HEK293 (cell line): ENCODE measurements around the gene C3orf49.

Source experiments
- CTCF ChIA-PET: fragments of 350-600 bp; formaldehyde crosslinking; extraction: SDS; loops from one replicate; lab custom pipeline; 2021; ENCODE audit warnings: antibody characterized with exemption; lab: Yijun Ruan, JAX
- POLR2A ChIA-PET: fragments of 300-600 bp; formaldehyde crosslinking; extraction: SDS; loops from one replicate; lab custom pipeline; 2020; ENCODE audit warnings: antibody characterized with exemption, inconsistent platforms; lab: Yijun Ruan, JAX
- H3K27ac ChIP-seq: fragments of 200-500 bp; sonication (Bioruptor generic); 2 replicates; pipeline ENCODE4 v1.5.1; 2014; ENCODE audit warnings: low read depth, low read length, control low read depth, inconsistent platforms; ENCODE audit errors: extremely low read depth
- H3K36me3 ChIP-seq, 2 experiments: fragments of 200-500 bp in 1 of 2; sonication (Bioruptor generic) in 1 of 2; 1 replicate in 1 of 2; 2 replicates in 1 of 2; pipeline ENCODE4 v1.5.1; 2014 to 2017; ENCODE audit warnings: inconsistent platforms in 2 of 2, low read length in 2 of 2; ENCODE audit not compliant: control insufficient read depth in 2 of 2, insufficient read depth in 1 of 2
- H3K4me1 ChIP-seq: fragments of 200-500 bp; sonication (Bioruptor generic); 2 replicates; pipeline ENCODE4 v1.5.1; 2014; ENCODE audit warnings: mild to moderate bottlenecking, low read length, inconsistent platforms; ENCODE audit not compliant: control insufficient read depth, insufficient read depth
- H3K4me3 ChIP-seq: 2 replicates; pipeline ENCODE4 v1.5.1; 2011; ENCODE audit warnings: low read depth, mild to moderate bottlenecking, control low read depth, low read length, moderate library complexity
- H3K9me3 ChIP-seq: fragments of 200-500 bp; sonication (Bioruptor generic); 2 replicates; pipeline ENCODE4 v1.5.1; 2014; ENCODE audit warnings: low read depth, low read length, inconsistent platforms; ENCODE audit not compliant: control insufficient read depth, insufficient read depth
- BCL11B ChIP-seq: fragments of 450-650 bp; formaldehyde crosslinking; IDR thresholded peaks from 2 replicates; pipeline ENCODE4 v1.5.1; 2016; ENCODE audit warnings: low read depth, missing biosample characterization, missing genetic modification characterization
- HOXA7 ChIP-seq: sonication (generic); formaldehyde crosslinking; IDR thresholded peaks from 2 replicates; pipeline ENCODE4 v1.8.1; 2022; ENCODE audit warnings: missing genetic modification reagents, borderline replicate concordance
- KLF17 ChIP-seq: fragments of 450-650 bp; formaldehyde crosslinking; IDR thresholded peaks from 2 replicates; pipeline ENCODE4 v1.5.1; 2016; ENCODE audit warnings: missing biosample characterization, missing genetic modification characterization
- SALL2 ChIP-seq: fragments of 450-650 bp; formaldehyde crosslinking; IDR thresholded peaks from 2 replicates; pipeline ENCODE4 v1.5.0; 2017; ENCODE audit warnings: missing biosample characterization, mild to moderate bottlenecking, missing genetic modification characterization, borderline replicate concordance
- ZBTB11 ChIP-seq: fragments of 450-650 bp; formaldehyde crosslinking; conservative IDR thresholded peaks from 2 replicates; pipeline ENCODE4 v1.5.1; 2016; ENCODE audit warnings: low read depth, missing biosample characterization, missing genetic modification characterization
- ZBTB17 ChIP-seq: fragments of 450-650 bp; formaldehyde crosslinking; IDR thresholded peaks from 2 replicates; pipeline ENCODE4 v1.5.1; 2016; ENCODE audit warnings: missing biosample characterization, missing genetic modification characterization
- ZNF18 ChIP-seq: fragments of 450-650 bp; formaldehyde crosslinking; IDR thresholded peaks from 2 replicates; pipeline ENCODE4 v1.5.1; 2016; ENCODE audit warnings: missing biosample characterization, missing genetic modification characterization
- ZNF335 ChIP-seq: fragments of 450-650 bp; formaldehyde crosslinking; conservative IDR thresholded peaks from 2 replicates; pipeline ENCODE4 v1.5.1; 2016; ENCODE audit warnings: missing biosample characterization, missing genetic modification characterization
- ZNF398 ChIP-seq: fragments of 450-650 bp; formaldehyde crosslinking; IDR thresholded peaks from 2 replicates; pipeline ENCODE4 v1.5.1; 2017; ENCODE audit warnings: missing biosample characterization, missing genetic modification characterization
- ZNF530 ChIP-seq: fragments of 450-650 bp; formaldehyde crosslinking; IDR thresholded peaks from 2 replicates; pipeline ENCODE4 v1.5.1; 2016; ENCODE audit warnings: low read depth, missing biosample characterization, missing genetic modification characterization
- ZNF621 ChIP-seq: fragments of 450-650 bp; formaldehyde crosslinking; IDR thresholded peaks from 2 replicates; pipeline ENCODE4 v1.5.1; 2017; ENCODE audit warnings: missing biosample characterization, missing genetic modification characterization
- TF ChIP-seq, protein P1 (sequence below): fragments of 450-650 bp; formaldehyde crosslinking; IDR thresholded peaks from 2 replicates; pipeline ENCODE4 v1.5.1; 2017; ENCODE audit warnings: missing biosample characterization, missing genetic modification characterization

C3orf49 gene

GRCh38 chr3:63877737-63878393, 58.8 kb downstream of the C3orf49 start (continued):
- TF ChIP-seq ZNF18 (no peak), ZBTB11 (tag by site-specific recombination) (no peak), ZNF621 (no peak), BCL11B (no peak), HOXA7 (CRISPR knock-in tag) (no peak), ZNF398 (tag by site-specific recombination) (no peak), ZNF530 (tag by site-specific recombination) (no peak), ZNF335 (tag by site-specific recombination) (no peak), KLF17 (no peak)

DNA sequence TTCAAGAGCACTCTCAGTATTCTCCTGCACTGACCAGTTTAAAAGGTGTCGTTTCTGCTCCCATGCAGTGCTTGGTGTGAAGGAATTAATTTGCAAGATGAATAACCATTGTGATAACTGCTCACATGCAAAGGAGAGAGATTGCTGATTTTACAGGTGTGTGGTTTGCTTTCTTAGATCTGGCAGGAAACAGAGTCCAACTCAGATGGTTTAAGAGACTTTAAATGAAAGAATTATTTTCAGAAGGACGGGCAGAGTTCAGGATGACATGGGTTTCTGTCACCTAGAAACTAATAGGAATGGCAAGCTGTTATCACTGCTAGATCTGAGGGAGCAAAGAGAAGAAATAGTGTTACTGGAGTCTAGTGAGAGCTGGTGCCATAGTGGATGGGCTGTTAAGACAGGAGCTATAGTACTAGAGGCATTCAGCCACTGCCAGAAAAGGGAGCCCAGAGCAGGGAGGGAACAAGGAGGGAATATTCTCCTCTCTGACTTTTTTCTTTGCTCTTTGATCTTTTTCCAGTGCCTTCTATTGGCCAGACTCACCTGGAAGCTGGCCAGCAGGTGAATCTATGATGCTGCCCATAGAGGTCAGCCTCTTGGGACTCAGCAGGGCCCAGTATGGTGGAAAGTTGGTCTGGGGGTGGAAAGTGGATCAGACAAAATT, 59.4 kb downstream of the C3orf49 start:
- peaks cover 5% of the 10 kb centered on the region for H3K4me1 ChIP-seq
- no peaks in the 10 kb centered on the region for H3K36me3 ChIP-seq
- ChIA-PET POLR2A (no interaction called here), CTCF (interaction anchor here (0.6 kb wide), 1 partner anchor 90 kb away, joined by 3 read pairs; no protein-coding TSS in a partner anchor)
- H3K4me3 ChIP-seq: no peak overlapping the region
- H3K27ac ChIP-seq: no peak overlapping the region
- no peak for TF ChIP-seq SALL2 (tag by site-specific recombination)
- TF ChIP-seq, protein P1, sequence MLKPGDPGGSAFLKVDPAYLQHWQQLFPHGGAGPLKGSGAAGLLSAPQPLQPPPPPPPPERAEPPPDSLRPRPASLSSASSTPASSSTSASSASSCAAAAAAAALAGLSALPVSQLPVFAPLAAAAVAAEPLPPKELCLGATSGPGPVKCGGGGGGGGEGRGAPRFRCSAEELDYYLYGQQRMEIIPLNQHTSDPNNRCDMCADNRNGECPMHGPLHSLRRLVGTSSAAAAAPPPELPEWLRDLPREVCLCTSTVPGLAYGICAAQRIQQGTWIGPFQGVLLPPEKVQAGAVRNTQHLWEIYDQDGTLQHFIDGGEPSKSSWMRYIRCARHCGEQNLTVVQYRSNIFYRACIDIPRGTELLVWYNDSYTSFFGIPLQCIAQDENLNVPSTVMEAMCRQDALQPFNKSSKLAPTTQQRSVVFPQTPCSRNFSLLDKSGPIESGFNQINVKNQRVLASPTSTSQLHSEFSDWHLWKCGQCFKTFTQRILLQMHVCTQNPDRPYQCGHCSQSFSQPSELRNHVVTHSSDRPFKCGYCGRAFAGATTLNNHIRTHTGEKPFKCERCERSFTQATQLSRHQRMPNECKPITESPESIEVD: no peak
- TF ChIP-seq ZBTB17 (tag by site-specific recombination): 0 out of 2 replicates have a peak, but pooled peaks have one; percentile 13
- H3K9me3 ChIP-seq: no peaks in the 10 kb centered on the region
